Islet precursor cell (in vitro differentiated cells): ENCODE results near the gene CREB3L4.
"Not testable (repeated sequence)": the region's sequence is repeated elsewhere in the genome, so short reads cannot be mapped to it uniquely, and the experiment has no call there.

Experiments used
- DNase-seq: peaks from one replicate; pipeline ENCODE4 v3.0.0-alpha.2; 2018

The CREB3L4 gene

GRCh38 chr1:153987621-153988020 is 19.9 kb downstream of the CREB3L4 start:
- no peak for DNase-seq

- peak; percentile 95 for DNase-seq
Measured at GRCh38 chr1:153990468-153991150, 22.9 kb downstream of the CREB3L4 start, which contains the start of gene RPS27. Gene RPS27 (plus strand): TSS chr1:153990762. CDS start chr1:153990797, 35 bp downstream.

- DNase-seq, result no peak
Measured at GRCh38 chr1:153991151-153991630, 23.5 kb downstream of the CREB3L4 start.

GRCh38 chr1:153991806-153992205 is 24.1 kb downstream of the CREB3L4 start:
- DNase-seq, result no peak

GRCh38 chr1:153995202-153995601 is 27.5 kb downstream of the CREB3L4 start:
- DNase-seq, result no peak

- no peak for DNase-seq
Measured at GRCh38 chr1:153995640-153996039, 27.9 kb downstream of the CREB3L4 start.

GRCh38 chr1:153996882-153997281 is 29.2 kb downstream of the CREB3L4 start:
- not testable (repeated sequence) for DNase-seq

GRCh38 chr1:154000420-154000819 is 32.7 kb downstream of the CREB3L4 start:
- no peak for DNase-seq

GRCh38 chr1:154006136-154006535 is 38.4 kb downstream of the CREB3L4 start:
- DNase-seq, result no peak

- DNase-seq, result no peak
Measured at GRCh38 chr1:154012129-154012528, 44.4 kb downstream of the CREB3L4 start.

GRCh38 chr1:154012543-154012942 is 44.8 kb downstream of the CREB3L4 start:
- DNase-seq, result not testable (repeated sequence)

- no peak for DNase-seq
Measured at GRCh38 chr1:154014154-154014907, 46.6 kb downstream of the CREB3L4 start.

GRCh38 chr1:154019269-154019668 is 51.6 kb downstream of the CREB3L4 start:
- DNase-seq, result no peak

- DNase-seq, result no peak
Measured at GRCh38 chr1:154019940-154020339, 52.2 kb downstream of the CREB3L4 start.
